GM10847 (cell line): ENCODE data around the gene LTB.

Experiments used
- POLR2A ChIP-seq: IDR thresholded peaks from 2 replicates; pipeline ENCODE4 v1.6.1; 2011; ENCODE audit not compliant: insufficient read length; ENCODE audit errors: extremely low read depth

Gene LTB

DNA sequence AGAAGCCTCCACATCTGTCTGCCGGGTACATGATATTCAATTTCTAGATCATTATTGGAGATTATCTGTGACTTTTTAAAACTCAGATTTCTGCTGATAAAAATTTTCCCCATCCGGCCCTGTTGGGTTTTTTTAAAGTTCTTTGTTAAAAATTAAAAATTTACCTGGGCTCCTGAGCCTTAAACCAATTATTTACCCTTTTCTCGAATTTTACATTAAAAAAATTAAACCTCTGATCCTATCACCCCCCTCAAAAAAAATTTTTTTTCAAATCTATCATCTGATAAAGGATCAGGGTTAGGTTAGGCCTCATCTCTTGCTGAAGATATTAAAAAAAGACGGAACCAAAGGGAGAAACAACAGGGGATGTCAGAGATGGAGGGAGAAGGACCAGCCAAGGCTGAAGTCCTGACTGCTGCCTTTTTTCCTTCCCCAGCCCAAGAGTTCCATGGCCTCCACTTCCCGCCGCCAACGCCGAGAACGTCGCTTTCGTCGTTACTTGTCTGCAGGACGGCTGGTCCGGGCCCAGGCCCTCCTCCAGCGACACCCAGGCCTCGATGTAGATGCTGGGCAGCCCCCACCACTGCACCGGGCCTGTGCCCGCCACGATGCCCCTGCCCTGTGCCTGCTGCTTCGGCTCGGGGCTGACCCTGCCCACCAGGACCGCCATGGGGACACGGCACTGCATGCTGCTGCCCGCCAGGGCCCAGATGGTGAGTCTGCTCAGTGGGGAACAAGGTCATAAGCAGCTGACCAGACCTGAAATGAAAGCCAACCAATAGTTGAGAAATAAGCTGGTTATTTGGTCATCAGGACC is 34.3 kb downstream of the LTB start:
- no peak for TF ChIP-seq POLR2A

DNA sequence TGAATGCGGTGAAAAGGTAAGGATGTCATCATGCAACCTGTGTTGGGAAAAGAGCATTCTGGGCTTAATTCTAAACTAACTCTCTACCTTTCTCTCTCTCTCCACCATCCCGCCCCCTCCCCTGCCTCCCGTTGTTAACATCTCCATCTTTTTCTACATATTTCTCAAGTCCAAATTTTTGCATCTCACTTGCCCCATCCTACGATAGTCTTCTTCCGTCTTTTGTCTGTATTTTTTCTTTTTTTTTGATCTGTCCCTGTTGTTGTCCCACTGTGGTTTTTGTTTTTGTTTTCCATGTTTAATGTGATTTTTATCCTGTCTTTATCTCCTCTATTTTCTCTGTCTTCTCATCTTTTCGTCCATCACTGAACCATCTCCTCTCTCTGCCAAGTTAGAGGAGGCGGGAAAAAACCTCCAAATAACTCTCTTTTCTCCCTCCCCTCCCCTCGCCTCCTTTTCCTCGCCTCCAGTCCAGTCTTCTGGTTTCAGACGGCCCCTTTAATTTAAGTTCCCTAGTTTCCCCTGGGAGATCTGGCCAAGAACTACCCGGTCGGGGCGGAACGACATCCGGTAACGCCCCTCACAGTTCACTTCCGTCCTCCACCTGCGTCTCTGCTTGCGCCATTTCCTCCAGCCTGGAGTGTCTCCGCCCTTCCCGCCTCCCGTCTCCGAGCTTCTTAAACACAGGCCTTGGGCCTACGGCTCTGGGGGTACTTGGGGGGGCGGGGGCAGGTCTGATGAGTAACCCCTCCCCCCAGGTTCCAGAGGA is 35.1 kb downstream of the LTB start, which contains the start of gene NFKBIL1:
Gene NFKBIL1 (plus strand): TSS at position 651 of the 769 bp plus-strand sequence. CDS start 87 bp downstream, at position 738.
- peak; percentile 41 for TF ChIP-seq POLR2A

DNA sequence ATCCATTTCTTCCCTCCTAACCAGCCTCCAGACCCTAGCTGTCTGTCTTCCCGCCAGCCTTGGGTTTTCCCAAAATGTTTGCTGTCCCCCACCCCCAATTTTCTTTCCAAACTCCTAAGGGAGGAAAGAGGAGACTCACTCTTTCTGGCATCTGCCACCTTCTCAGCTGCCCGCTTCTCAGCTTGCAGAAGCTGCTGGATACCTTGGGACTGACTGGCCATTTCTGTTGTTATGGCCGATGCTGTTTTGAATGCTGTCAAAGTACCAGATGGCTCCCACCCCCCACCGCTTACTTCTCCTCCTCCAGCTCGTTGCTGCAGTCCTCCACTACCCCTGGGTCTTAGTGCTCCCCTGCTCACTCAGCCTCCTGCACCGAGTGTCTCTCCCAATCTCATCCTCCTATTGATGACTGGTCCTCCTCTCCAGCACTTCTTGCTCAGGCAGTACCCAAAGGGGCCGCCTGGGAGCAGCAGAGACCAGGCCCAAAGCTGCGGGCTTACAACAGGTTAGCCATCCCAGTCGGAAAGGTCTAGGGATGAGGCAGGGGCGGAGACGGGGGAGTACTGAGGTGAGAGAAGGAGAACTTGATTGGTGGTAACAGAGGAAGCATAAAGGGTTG is 35.8 kb downstream of the LTB start, which contains the start of gene ATP6V1G2:
Gene ATP6V1G2 (minus strand): TSS at position 270 of the 619 bp plus-strand sequence. CDS start 49 bp downstream, at position 221.
- no peak for TF ChIP-seq POLR2A

DNA sequence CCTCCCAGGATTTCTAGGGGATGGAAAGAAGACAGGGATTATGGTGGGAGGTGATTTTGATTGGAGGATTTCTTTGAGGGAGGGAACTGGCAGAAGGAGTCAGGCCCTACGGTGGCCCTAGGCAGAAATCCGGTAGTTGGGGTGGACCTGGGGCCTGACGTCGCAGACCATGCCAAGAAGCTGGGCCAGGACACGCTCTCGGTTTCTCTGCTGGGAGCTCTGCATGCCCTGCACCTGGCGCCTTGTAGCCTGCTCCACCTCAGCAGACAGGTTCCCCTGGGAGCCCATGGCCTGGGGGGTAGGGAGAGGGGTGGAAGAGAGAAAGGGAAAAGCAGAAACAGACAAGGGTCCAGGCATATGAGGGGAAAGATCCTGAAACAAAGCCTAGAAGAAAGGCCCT is 36.9 kb downstream of the LTB start:
- no peak for TF ChIP-seq POLR2A

DNA sequence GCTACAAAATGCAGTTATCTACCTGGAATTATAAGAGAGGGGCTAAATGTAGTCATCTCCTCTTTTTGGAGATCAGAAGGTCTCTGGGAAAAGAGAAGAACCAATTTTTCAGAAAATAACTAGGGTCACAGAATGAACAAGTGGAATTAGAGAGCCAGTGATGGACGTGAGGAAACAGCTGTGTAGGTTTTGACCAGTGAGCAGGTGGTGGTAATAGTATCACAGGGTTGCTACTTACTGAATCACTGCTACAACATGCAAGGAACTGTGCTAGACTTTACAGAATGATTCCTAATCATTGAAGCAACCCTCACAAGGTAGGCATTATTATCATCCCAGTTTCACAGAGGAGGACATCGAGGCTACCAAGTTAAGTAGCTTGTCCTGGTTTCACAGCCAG is 37.5 kb downstream of the LTB start:
- no peak for TF ChIP-seq POLR2A

DNA sequence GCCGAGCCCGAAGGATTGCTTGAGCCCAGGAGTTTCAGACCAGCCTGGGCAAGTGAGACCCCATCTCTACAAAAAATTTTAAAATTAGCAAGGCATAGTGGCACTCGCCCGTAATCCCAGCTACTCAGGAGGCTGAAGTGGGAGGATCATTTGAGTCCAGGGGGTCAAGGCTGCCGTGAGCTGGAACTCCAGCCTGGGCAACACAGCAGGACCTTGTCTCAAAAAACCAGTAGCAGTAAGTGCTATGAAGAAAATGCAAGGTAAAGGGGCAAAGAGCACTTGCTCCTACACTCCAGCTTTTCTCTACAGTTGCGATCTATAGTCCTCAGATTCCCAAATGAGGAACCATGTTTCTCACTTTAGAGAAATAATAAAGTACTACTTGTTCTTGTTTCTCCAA is 38.6 kb downstream of the LTB start:
- TF ChIP-seq POLR2A, result no peak

DNA sequence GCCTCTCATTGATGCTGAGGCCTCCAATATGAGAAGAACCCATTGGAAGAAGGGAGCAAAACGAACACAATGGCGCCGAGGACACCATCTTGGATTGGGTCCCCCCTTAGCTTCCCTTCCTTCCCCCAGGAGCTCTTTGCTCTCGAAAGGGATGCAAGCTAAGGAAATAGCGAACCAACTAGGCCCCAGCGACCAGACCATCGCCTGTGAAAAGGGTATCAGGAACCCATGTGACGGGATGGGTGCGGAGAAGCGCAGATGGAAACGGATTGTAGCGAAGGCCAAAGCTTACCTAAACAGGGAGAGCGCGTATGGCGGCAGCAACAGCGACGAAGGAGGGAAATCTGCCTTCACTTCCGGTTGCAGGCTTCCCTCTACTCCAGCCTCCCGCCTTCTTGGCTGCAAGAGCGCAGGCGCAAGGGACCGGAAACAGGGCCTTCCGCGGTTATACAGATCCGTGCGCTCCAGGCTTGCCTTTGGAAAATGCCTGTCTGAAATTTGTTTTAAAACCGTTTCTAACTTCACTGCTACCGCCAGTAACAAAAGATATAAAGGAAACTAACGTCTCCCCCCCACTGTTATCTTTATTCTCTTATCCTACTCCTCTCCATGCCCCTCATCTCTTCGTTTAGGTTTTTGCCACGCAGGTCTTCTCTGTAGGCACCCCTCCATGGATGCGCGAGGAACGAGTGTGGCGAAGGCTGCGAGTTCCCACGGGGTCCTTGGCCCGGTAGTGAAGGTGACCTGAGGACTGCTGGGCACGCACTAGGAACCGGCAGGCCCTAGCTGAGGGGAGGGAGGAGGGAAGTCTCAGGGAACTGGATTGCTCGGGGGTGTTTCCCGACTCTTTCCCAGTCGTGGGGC is 40.3 kb downstream of the LTB start, which contains the start of gene DDX39B:
Gene DDX39B (minus strand): TSS at position 346 of the 864 bp plus-strand sequence. CDS start 1,471 bp downstream, outside the sequence.
- peak; percentile 84 for TF ChIP-seq POLR2A

DNA sequence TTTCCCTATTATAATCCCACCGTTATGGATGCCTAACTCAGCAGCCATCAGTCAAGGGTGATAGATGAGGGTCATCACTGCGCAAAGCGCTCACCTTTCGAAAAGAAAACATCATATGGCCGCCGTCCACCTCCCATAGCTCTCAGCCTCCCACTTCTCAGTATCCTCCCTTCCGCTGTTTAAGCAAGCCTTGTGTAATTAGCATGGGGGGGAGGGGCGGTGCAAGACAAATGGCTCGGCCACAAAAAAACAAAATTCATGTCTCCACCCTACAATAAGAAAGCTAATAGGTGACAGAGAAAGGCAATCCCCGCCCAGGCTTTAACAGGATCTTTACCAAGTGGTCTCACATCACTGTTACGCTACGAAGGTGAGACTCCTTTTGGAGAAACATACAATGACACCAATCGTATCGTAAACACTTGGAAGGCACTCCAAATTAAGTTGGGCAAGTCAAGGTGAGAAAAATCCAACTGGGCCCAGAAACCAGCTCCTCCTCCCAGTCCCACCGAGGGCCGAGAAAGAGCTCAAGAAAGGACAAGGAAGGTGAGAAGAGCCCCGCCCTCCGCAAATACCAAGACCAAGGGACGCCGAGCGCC is 41.1 kb downstream of the LTB start:
- no peak for TF ChIP-seq POLR2A

DNA sequence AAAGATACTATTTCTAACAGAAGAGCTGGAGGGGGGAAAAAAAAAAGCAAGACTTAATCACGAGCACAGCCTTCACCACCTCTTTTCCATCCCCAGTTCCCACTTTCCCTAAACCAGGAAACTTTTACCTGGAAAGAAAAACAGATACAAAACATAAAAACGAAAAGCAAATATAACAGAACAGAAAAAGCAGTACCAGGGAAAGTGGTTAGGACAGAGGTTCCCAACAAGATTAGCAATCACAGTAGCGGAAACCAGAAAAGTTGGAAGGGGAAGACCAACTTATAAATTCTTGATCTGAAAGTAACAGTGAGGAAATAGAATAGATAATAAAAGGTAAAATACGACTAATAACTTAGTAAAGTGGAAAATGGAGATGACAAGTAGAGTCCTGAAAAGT is 41.6 kb downstream of the LTB start:
- no peak for TF ChIP-seq POLR2A

DNA sequence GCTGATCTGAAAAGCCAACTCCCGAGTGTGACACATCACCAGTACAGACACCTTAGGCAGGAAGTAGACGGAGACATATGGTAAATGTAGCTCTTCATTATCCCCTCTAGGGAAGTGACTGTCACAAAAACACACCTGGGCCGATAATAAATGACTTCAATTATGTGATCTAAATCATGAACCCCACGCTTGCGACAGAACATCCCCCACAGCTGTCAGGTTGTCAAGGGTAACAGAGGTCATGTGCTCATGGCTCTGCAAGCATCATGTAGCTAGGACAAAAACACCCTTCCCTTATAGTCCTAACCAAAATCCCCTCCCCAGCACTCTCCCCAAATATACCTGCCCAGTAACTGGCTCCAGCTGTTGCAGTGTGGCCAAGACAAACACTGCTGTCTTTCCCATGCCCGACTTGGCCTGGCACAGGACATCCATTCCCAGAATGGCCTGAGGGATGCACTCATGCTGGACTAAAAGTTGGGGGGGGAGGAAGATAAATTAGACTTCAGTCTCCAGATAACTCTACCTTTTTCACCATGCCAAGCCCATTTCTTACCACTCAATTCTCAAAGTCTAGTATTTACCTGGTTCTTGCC is 43.3 kb downstream of the LTB start:
- no peak for TF ChIP-seq POLR2A

DNA sequence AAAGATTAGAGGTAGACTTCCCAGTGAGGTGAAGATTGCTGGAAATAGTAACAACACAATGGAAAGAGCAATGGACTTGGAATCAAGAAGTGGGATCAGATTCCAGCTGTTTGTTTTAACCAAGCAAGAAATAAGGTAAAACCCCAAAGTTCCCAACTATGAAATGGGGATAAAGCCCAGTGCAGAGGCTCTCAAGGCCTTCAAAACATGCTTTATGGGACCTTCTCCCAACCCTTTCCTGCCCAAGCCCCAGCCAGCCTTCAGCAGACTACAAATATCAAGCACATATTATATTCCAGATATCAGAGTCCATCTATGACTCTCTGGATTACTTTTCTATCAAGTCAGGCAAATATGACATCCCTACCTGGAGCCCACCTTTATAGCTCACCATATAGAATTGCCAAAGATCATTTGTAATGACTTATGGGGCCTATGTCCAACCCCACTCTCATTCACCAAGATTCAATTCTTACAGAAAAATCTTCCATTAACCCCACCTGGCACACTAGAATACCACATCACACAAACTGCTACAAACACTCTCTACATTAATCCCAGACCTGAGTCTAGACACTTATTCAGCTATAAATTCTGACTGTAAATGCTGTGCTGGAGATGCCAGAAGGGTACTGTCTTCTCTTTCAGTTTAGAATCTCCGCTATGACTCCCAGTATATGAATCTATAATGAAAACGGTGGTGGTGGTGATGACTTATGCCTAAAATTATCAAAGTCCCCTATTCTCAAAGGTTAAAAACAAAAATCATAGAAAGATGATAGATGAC is 46.5 kb downstream of the LTB start:
- TF ChIP-seq POLR2A, result no peak

DNA sequence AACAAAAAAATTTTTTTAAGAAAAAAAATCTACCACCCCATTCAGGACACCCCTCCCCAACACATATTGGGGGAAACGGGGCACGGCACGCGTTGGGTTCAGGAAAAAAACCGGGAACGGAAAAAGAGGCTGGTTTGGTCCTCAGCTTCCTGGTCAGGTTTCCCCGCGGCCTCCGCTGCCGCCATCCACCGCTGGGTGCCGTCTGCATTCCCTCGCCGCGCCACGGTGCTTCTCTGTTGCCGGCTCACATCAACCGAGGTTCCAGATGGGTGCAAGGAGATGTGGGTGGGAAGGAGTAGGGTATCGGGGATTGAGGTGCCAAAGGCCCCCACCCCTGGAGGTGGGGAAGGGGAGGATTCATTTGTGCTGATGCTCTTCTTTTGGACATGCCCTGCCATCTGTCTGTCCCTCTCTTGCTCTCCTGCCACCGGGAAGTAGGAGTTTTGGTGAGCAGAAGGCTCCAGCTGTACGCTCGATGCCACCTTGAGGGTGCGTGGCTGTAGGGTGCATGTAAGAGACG is 47.6 kb downstream of the LTB start:
- no peak for TF ChIP-seq POLR2A

DNA sequence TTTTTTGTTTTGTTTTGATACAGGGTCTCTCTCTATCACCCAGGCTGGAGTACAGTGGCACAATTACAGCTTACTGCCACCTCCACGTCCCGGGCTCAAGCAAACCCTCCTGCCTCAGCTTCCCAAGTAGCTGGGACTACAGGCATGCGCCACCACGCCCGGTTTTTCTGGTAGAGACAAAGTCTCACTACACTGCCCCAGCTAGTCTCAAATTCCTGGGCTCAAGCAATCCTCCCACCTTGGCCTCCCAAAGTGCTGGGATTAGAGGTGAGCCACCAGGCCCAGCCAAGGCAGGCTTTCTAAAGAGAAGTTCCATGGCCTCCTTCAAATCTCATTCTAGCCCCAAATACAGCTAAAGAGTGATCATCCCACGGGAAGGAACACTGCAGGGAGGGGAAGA is 48.2 kb downstream of the LTB start:
- no peak for TF ChIP-seq POLR2A

DNA sequence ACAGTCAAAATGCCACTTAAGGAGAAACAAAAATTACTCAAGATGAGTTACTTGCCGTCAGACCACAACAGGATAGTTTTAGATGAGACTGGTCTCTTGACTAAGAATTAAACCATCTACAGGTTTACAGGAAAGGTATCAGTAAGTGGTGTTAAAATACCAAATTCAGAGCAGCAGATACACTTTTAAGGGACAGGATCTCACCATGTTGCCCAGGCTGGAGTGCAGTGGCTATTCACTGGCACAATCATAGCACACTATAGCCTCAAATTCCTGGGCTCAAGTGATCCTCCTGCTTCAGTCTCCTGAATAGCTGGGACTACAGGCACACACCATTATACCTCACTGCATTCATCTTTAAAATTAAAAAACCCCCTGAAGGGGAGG is 48.8 kb downstream of the LTB start:
- TF ChIP-seq POLR2A, result no peak
